HG02852 (cell line): ENCODE data around the gene TERB1.

Experiments used
- ATAC-seq: cut with Tn5 transposase; IDR thresholded peaks from one replicate; pipeline ENCODE4 v1.9.1; 2021; ENCODE audit warnings: mild to moderate bottlenecking, moderate library complexity; ENCODE audit not compliant: unreplicated experiment

TERB1 gene

GRCh38 chr16:66706506-66706880, 94.9 kb downstream of the TERB1 start:
- no peak for ATAC-seq

DNA sequence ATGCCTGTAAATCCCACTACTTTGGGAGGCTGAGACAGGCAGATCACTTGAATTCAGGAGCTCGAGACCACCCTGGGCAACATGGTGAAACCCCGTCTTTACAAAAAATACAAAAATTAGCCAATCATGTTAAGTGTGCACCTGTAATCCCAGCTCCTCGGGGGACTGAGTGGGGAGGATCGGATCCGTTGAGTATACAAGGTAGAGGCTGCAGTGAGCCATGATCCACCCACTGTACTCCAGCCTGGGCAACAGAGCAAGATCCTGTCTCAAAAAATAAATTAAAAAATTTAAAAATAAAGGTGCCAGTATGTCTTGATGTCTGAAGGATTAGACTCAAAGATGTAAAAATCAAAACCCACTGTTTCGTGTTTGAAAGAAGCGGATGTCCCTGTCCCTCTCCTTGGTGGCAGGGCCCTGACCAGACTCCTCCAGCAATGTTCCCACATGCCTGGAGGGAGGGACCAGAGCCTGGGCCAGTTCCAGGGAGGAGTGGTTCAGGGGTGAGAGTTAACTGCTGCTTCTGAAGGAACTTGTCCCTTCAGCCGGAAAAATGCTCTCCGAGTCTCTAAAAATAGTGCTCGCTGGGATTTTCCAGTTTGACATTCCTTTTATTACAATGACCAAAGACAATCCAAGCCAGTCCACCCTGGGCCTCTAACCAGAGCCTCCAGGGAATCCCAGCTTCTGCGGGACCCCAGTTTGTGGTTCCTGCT, 95.4 kb downstream of the TERB1 start:
- no peak for ATAC-seq
